Esophagus squamous epithelium (tissue), 5 donors: ENCODE data around the gene TLN1. TPM values are rescaled to one million over a fixed set of nuclear protein-coding genes. Genes with fewer than 3 reads are reported as not detected.

Source experiments
- DNase-seq: peaks from one replicate; lab custom pipeline; 2025; lab: John Stamatoyannopoulos, UW
- H3K27ac ChIP-seq, 4 donors: fragments of 200-600 bp; sonication (generic); one replicate each; pipeline ENCODE4 v1.5.1; 2016 to 2019; ENCODE audit warnings: mild to moderate bottlenecking in 1 of 4
- H3K27me3 ChIP-seq, 4 donors: fragments of 200-600 bp; sonication (generic); 1 replicate in 3 of 4; 2 replicates in 1 of 4; pipeline versions ENCODE4 v1.5.1 to v1.6.0; 2017 to 2021; ENCODE audit warnings: antibody characterized with exemption in 1 of 4
- H3K36me3 ChIP-seq, 3 donors: fragments of 200-600 bp; sonication (generic); one replicate each; pipeline ENCODE4 v1.5.1; 2016 to 2019
- H3K4me1 ChIP-seq, 3 donors: fragments of 200-600 bp; sonication (generic); one replicate each; pipeline ENCODE4 v1.5.1; 2017 to 2019
- H3K4me3 ChIP-seq, 4 donors: fragments of 200-600 bp; sonication (generic); 1 replicate in 3 of 4; 2 replicates in 1 of 4; pipeline ENCODE4 v1.5.1; 2016 to 2019; ENCODE audit warnings: mild to moderate bottlenecking in 2 of 4, moderate library complexity in 1 of 4
- H3K9me3 ChIP-seq, 3 donors: fragments of 200-600 bp; sonication (generic); one replicate each; pipeline ENCODE4 v1.5.1; 2016 to 2019
- CTCF ChIP-seq, 6 experiments: fragments of 450-650 bp in 4 of 6; fragments of 200-600 bp in 2 of 6; sonication (generic) in 2 of 6; IDR thresholded peaks; one replicate each; pipeline ENCODE4 v1.5.1; 2016 to 2019; ENCODE audit warnings: antibody characterized with exemption in 6 of 6, mild to moderate bottlenecking in 4 of 6, moderate library complexity in 4 of 6
- POLR2A ChIP-seq, 4 donors: fragments of 450-650 bp; IDR thresholded peaks; one replicate each; pipeline ENCODE4 v1.6.1; 2017; ENCODE audit warnings: antibody characterized with exemption in 4 of 4, mild to moderate bottlenecking in 4 of 4, moderate library complexity in 3 of 4
- WGBS, 2 donors: methylation state at CpG; one replicate each; pipeline ENCODE4 v1.1.5; 2018; 5-methylcytosine and 5-hydroxymethylcytosine counted together
- intact Hi-C: fragments of 100-400 bp; cut with DNase I; formaldehyde crosslinking; loops from one replicate; pipeline ENCODE4 v1.15.0; 2022
- total RNA-seq, 4 donors: library from RNA; depleted of rRNA; stranded (reverse); fragments of >200 nt; gene quantifications; one replicate each; pipeline ENCODE4 v1.1.0, GENCODE V29; 2016
- donor health status: DM: yes; HTN: yes; CAD: no.

The TLN1 gene
- total RNA-seq, 4 donors from 2014 or later, result 94.7 to 233 (median 112) TPM

GRCh38 chr9:35691757-35692301 is 40.2 kb downstream of the TLN1 start:
- H3K27me3 ChIP-seq, result peaks cover 0 to 6% (median 0%) of the 10 kb centered on the region in 4 donors
- peak overlapping the region; percentile 74 to 92 (median 88) for H3K27ac ChIP-seq
- 68 to 74% methylated on average over 13 of the region's 13 CpGs for WGBS, 2 donors
- DNase-seq, result no peak
- no peak for TF ChIP-seq CTCF (IDR thresholded peaks at IDR 0.05)
- TF ChIP-seq POLR2A (IDR thresholded peaks at IDR 0.05), result no peak
- H3K4me3 ChIP-seq, result peak overlapping the region in 1 of 4 donors; percentile 76
- intact Hi-C loops, result no loop called here
- H3K9me3 ChIP-seq, result no peaks in the 10 kb centered on the region
- peaks cover 0 to 52% (median 12%) of the 10 kb centered on the region in 3 donors for H3K4me1 ChIP-seq
- peaks cover 0 to 11% (median 0%) of the 10 kb centered on the region in 3 donors for H3K36me3 ChIP-seq

- H3K36me3 ChIP-seq, result peaks cover 0 to 7% (median 0%) of the 10 kb centered on the region in 3 donors
- H3K9me3 ChIP-seq, result no peaks in the 10 kb centered on the region
- peak overlapping the region; percentile 74 to 92 (median 88) for H3K27ac ChIP-seq
- WGBS, 2 donors, result 31 to 35% methylated on average over 10 of the region's 10 CpGs
- peaks cover 0 to 6% (median 0%) of the 10 kb centered on the region in 4 donors for H3K27me3 ChIP-seq
- H3K4me3 ChIP-seq, result peak overlapping the region; percentile 49 to 76 (median 65)
- intact Hi-C loops, result no loop called here
- no peak for DNase-seq
- peaks cover 0 to 47% (median 7%) of the 10 kb centered on the region in 3 donors for H3K4me1 ChIP-seq
- TF ChIP-seq CTCF (IDR thresholded peaks at IDR 0.05), result no peak
- TF ChIP-seq POLR2A (IDR thresholded peaks at IDR 0.05), result no peak
Observed at GRCh38 chr9:35691334-35691650, 40.7 kb downstream of the TLN1 start.

GRCh38 chr9:35690614-35691333 is 41.2 kb downstream of the TLN1 start:
- WGBS, 2 donors, result 0% methylated on average over 11 of the region's 61 CpGs
- no peak for DNase-seq
- intact Hi-C loops, result no loop called here
- TF ChIP-seq CTCF (IDR thresholded peaks at IDR 0.05), result no peak
- TF ChIP-seq POLR2A (IDR thresholded peaks at IDR 0.05), result peak in 2 of 4 donors; percentile 34 to 47
- Histone ChIP-seq H3K9me3 (no peaks in the 10 kb centered on the region), H3K36me3 (peaks cover 0 to 2% (median 0%) of the 10 kb centered on the region in 3 donors), H3K27ac (peak overlapping the region; percentile 74 to 92 (median 88)), H3K4me1 (peaks cover 0 to 41% (median 5%) of the 10 kb centered on the region in 3 donors), H3K27me3 (peaks cover 0 to 6% (median 0%) of the 10 kb centered on the region in 4 donors), H3K4me3 (peak overlapping the region; percentile 49 to 76 (median 65))

- peak overlapping the region; percentile 49 to 76 (median 65) for H3K4me3 ChIP-seq
- DNase-seq, result no peak
- H3K27me3 ChIP-seq, result peaks cover 0 to 6% (median 0%) of the 10 kb centered on the region in 4 donors
- H3K36me3 ChIP-seq, result peaks cover 0 to 5% (median 0%) of the 10 kb centered on the region in 3 donors
- no peaks in the 10 kb centered on the region for H3K9me3 ChIP-seq
- TF ChIP-seq CTCF (IDR thresholded peaks at IDR 0.05), result no peak
- TF ChIP-seq POLR2A (IDR thresholded peaks at IDR 0.05), result no peak
- intact Hi-C loops, result no loop called here
- H3K4me1 ChIP-seq, result peaks cover 0 to 41% (median 5%) of the 10 kb centered on the region in 3 donors
- peak overlapping the region; percentile 74 to 92 (median 88) for H3K27ac ChIP-seq
- 0% methylated on average over 10 of the region's 21 CpGs; no CpG with 5 or more reads in 1 of the 2 donors for WGBS, 2 donors
Observed at GRCh38 chr9:35690294-35690613, 41.7 kb downstream of the TLN1 start.
